Activated naive CD8-positive, alpha-beta T cell treated with anti-CD3 and anti-CD28 coated beads, Interleukin-2, amount 10 ng/mL, durations not matched to agents 7 days and 5 days (primary cell): ENCODE results near the gene HENMT1. TPM values are rescaled to one million over a fixed set of nuclear protein-coding genes. Genes with fewer than 3 reads are reported as not detected.
A peak's percentile ranks its signal among the peaks of the same experiment; 100 is the strongest.
"Not testable (repeated sequence)": the region's sequence is repeated elsewhere in the genome, so short reads cannot be mapped to it uniquely, and the experiment has no call there.

Experiments
- ATAC-seq: fragments of 150-1000 bp; cut with Tn5 transposase; one replicate; pipeline ENCODE4 v1.10.0; 2021; ENCODE audit warnings: low read depth, moderate library complexity
- POLR2A ChIA-PET: fragments of 350-600 bp; sonication (Branson Sonifier 250); formaldehyde crosslinking; loops from one replicate; lab custom pipeline; 2021; ENCODE audit warnings: antibody characterized with exemption; lab: Charles Lee
- DNase-seq: peaks from one replicate; pipeline ENCODE4 v3.0.0; 2021
- H3K27ac Mint-ChIP-seq: one replicate; pipeline ENCODE4 v1.8.0; 2022; ENCODE audit warnings: mild to moderate bottlenecking, mixed read lengths
- H3K27me3 Mint-ChIP-seq: one replicate; pipeline ENCODE4 v1.8.0; 2022; ENCODE audit warnings: mild to moderate bottlenecking, moderate library complexity, mixed read lengths
- H3K36me3 Mint-ChIP-seq: one replicate; pipeline ENCODE4 v1.8.0; 2021; ENCODE audit warnings: mild to moderate bottlenecking, mixed read lengths
- H3K4me1 Mint-ChIP-seq: one replicate; pipeline ENCODE4 v1.8.0; 2021; ENCODE audit warnings: mixed read lengths
- H3K4me3 Mint-ChIP-seq: one replicate; pipeline ENCODE4 v1.8.0; 2022; ENCODE audit warnings: mild to moderate bottlenecking, moderate library complexity, mixed read lengths
- H3K9me3 Mint-ChIP-seq: one replicate; pipeline ENCODE4 v1.8.0; 2021; ENCODE audit warnings: mixed read lengths
- total RNA-seq, 2 experiments: library from RNA; stranded (reverse); gene quantifications; one replicate each; pipeline ENCODE4 v1.2.3, GENCODE V29; 2021

The HENMT1 gene
- 10 to 100 TPM; 32.3 to 33.0 TPM for total RNA-seq

- Mint-ChIP-seq H3K9me3 (no peaks in the 10 kb centered on the region), H3K4me1 (peaks cover 31% of the 10 kb centered on the region), H3K27ac (peak within 1 kb of the TSS; percentile 96)
Observed at GRCh38 chr1:108661030-108661609, at the start of gene HENMT1. Gene HENMT1, minus strand, starts transcription at chr1:108661093. Its CDS starts 1,209 bp downstream, at chr1:108659884.

GRCh38 chr1:108708691-108709660 lies 48.1 kb upstream of the HENMT1 start:
- Mint-ChIP-seq H3K9me3 (no peaks in the 10 kb centered on the region), H3K27me3 (peaks cover 15% of the 10 kb centered on the region), H3K4me3 (no peak overlapping the region), H3K4me1 (peaks cover 13% of the 10 kb centered on the region), H3K36me3 (no peaks in the 10 kb centered on the region), H3K27ac (no peak overlapping the region)
- peak; percentile 53 for DNase-seq
- peak; percentile 92 for ATAC-seq
- POLR2A ChIA-PET, result interaction anchor here (1.0 to 2.9 kb wide), 2 partner anchors 16 to 48 kb away, joined by 3 to 29 read pairs; partner anchors contain the start of genes HENMT1 and PRPF38B

More at GRCh38 chr1:108661030-108661609, at the start of gene HENMT1:
- peak; percentile 87 for DNase-seq
- H3K27me3 Mint-ChIP-seq, result no peaks in the 10 kb centered on the region
- peak within 1 kb of the TSS; percentile 86 for H3K4me3 Mint-ChIP-seq
- H3K36me3 Mint-ChIP-seq, result peaks cover 21% of the 10 kb centered on the region
- POLR2A ChIA-PET, result interaction anchor here (0.7 to 5.9 kb wide), 18 partner anchors 9 to 439 kb away, joined by 3 to 200 read pairs (median 4); partner anchors contain the start of genes EEIG2, PRPF38B and TMEM167B
- peak; percentile 82 for ATAC-seq

GRCh38 chr1:108706643-108707042 lies 45.8 kb upstream of the HENMT1 start:
- Mint-ChIP-seq H3K9me3 (no peaks in the 10 kb centered on the region), H3K4me3 (no peak overlapping the region), H3K27ac (no peak overlapping the region), H3K4me1 (peaks cover 14% of the 10 kb centered on the region), H3K36me3 (peaks cover 5% of the 10 kb centered on the region), H3K27me3 (peaks cover 2% of the 10 kb centered on the region)
- ATAC-seq (no peak), DNase-seq (no peak)
- POLR2A ChIA-PET, result no interaction called here

- H3K9me3 Mint-ChIP-seq, result no peaks in the 10 kb centered on the region
- H3K4me3 Mint-ChIP-seq, result no peak overlapping the region
- POLR2A ChIA-PET, result interaction anchor here (1.3 to 4.9 kb wide), 3 partner anchors 13 to 145 kb away, joined by 4 to 29 read pairs (median 11); partner anchors contain the start of genes EEIG2 and PRPF38B
- H3K27ac Mint-ChIP-seq, result no peak overlapping the region
- DNase-seq (no peak), ATAC-seq (no peak)
- H3K27me3 Mint-ChIP-seq, result no peaks in the 10 kb centered on the region
- peaks cover 14% of the 10 kb centered on the region for H3K36me3 Mint-ChIP-seq
- H3K4me1 Mint-ChIP-seq, result peaks cover 17% of the 10 kb centered on the region
Observed at GRCh38 chr1:108704496-108704895, 43.6 kb upstream of the HENMT1 start.

- Mint-ChIP-seq H3K27me3 (no peaks in the 10 kb centered on the region), H3K27ac (peak overlapping the region; percentile 73), H3K4me1 (peaks cover 20% of the 10 kb centered on the region), H3K36me3 (peaks cover 20% of the 10 kb centered on the region), H3K4me3 (peak overlapping the region; percentile 13), H3K9me3 (no peaks in the 10 kb centered on the region)
- POLR2A ChIA-PET, result interaction anchor here (0.6 to 4.9 kb wide), 4 partner anchors 12 to 144 kb away, joined by 4 to 29 read pairs (median 8); partner anchors contain the start of genes EEIG2 and PRPF38B
- ATAC-seq (peak; percentile 40), DNase-seq (no peak)
Observed at GRCh38 chr1:108703939-108704338, 43.0 kb upstream of the HENMT1 start.

GRCh38 chr1:108702109-108702508 lies 41.2 kb upstream of the HENMT1 start:
- H3K4me3 Mint-ChIP-seq, H3K27me3 Mint-ChIP-seq, ATAC-seq, H3K27ac Mint-ChIP-seq, DNase-seq, H3K9me3 Mint-ChIP-seq: not testable (repeated sequence)
- H3K4me1 Mint-ChIP-seq, result peaks cover 24% of the 10 kb centered on the region
- POLR2A ChIA-PET, result interaction anchor here (3.3 to 4.9 kb wide), 2 partner anchors 10 to 55 kb away, joined by 11 to 29 read pairs; partner anchors contain the start of gene PRPF38B
- H3K36me3 Mint-ChIP-seq, result peaks cover 33% of the 10 kb centered on the region

- Mint-ChIP-seq H3K9me3 (no peaks in the 10 kb centered on the region), H3K36me3 (peaks cover 35% of the 10 kb centered on the region), H3K27me3 (no peaks in the 10 kb centered on the region), H3K27ac (no peak overlapping the region), H3K4me1 (peaks cover 28% of the 10 kb centered on the region), H3K4me3 (no peak overlapping the region)
- DNase-seq, result no peak
- ATAC-seq, result no peak
- POLR2A ChIA-PET, result interaction anchor here (4.9 kb wide), 1 partner anchor 9 kb away, joined by 29 read pairs; the partner anchor contains the start of gene PRPF38B
Observed at GRCh38 chr1:108701176-108701849, 40.4 kb upstream of the HENMT1 start.

GRCh38 chr1:108699375-108700332 lies 38.8 kb upstream of the HENMT1 start:
- H3K27me3 Mint-ChIP-seq, result no peaks in the 10 kb centered on the region
- no peaks in the 10 kb centered on the region for H3K9me3 Mint-ChIP-seq
- H3K27ac Mint-ChIP-seq, result peak overlapping the region; percentile 71
- DNase-seq, result no peak
- no peak for ATAC-seq
- POLR2A ChIA-PET, result no interaction called here
- peaks cover 35% of the 10 kb centered on the region for H3K4me1 Mint-ChIP-seq
- peaks cover 42% of the 10 kb centered on the region for H3K36me3 Mint-ChIP-seq
- peak overlapping the region; percentile 75 for H3K4me3 Mint-ChIP-seq

GRCh38 chr1:108695535-108695934 lies 34.6 kb upstream of the HENMT1 start:
- no peak for DNase-seq
- no peak for ATAC-seq
- H3K27me3 Mint-ChIP-seq, result no peaks in the 10 kb centered on the region
- peak overlapping the region; percentile 86 for H3K4me3 Mint-ChIP-seq
- peaks cover 44% of the 10 kb centered on the region for H3K4me1 Mint-ChIP-seq
- H3K36me3 Mint-ChIP-seq, result peaks cover 56% of the 10 kb centered on the region
- POLR2A ChIA-PET, result interaction anchor here (1.1 to 5.6 kb wide), 2 partner anchors 49 to 135 kb away, joined by 3 to 258 read pairs; no protein-coding TSS in a partner anchor
- H3K9me3 Mint-ChIP-seq, result no peaks in the 10 kb centered on the region
- H3K27ac Mint-ChIP-seq, result peak overlapping the region; percentile 84

- peak overlapping the region; percentile 95 for H3K4me3 Mint-ChIP-seq
- H3K36me3 Mint-ChIP-seq, result peaks cover 33% of the 10 kb centered on the region
- no peaks in the 10 kb centered on the region for H3K27me3 Mint-ChIP-seq
- peak overlapping the region; percentile 99 for H3K27ac Mint-ChIP-seq
- DNase-seq (no peak), ATAC-seq (peak; percentile 80)
- POLR2A ChIA-PET, result interaction anchor here (0.8 to 5.6 kb wide), 37 partner anchors 11 to 1646 kb away, joined by 3 to 258 read pairs (median 5); partner anchors contain the start of genes CLCC1, EEIG2, GPSM2 and HENMT1
- no peaks in the 10 kb centered on the region for H3K9me3 Mint-ChIP-seq
- peaks cover 34% of the 10 kb centered on the region for H3K4me1 Mint-ChIP-seq
Observed at GRCh38 chr1:108692724-108693655, 32.1 kb upstream of the HENMT1 start.
